Sigmoid colon (tissue), 7 donors: ENCODE data around the gene HDAC4. TPM values are rescaled to one million over a fixed set of nuclear protein-coding genes. Genes with fewer than 3 reads are reported as not detected.

Experiments
- DNase-seq: peaks from one replicate; pipeline ENCODE4 v3.0.0-alpha.2; 2019
- H3K27ac ChIP-seq, 4 donors: fragments of 200-600 bp; sonication (generic); one replicate each; pipeline ENCODE4 v1.5.1; 2016 to 2019; ENCODE audit warnings: mild to moderate bottlenecking in 1 of 4
- H3K27me3 ChIP-seq, 3 donors: fragments of 200-600 bp; sonication (generic); one replicate each; pipeline ENCODE4 v1.5.1; 2019; ENCODE audit warnings: mild to moderate bottlenecking in 1 of 3
- H3K36me3 ChIP-seq, 4 donors: fragments of 200-600 bp; sonication (generic); one replicate each; pipeline ENCODE4 v1.5.1; 2016 to 2019
- H3K4me1 ChIP-seq, 4 donors: fragments of 200-600 bp; sonication (generic); one replicate each; pipeline ENCODE4 v1.5.1; 2017 to 2019
- H3K4me3 ChIP-seq, 4 donors: fragments of 200-600 bp; sonication (generic); one replicate each; pipeline ENCODE4 v1.5.1; 2017 to 2019; ENCODE audit warnings: mild to moderate bottlenecking in 2 of 4, moderate library complexity in 1 of 4
- H3K9me3 ChIP-seq, 4 donors: fragments of 200-600 bp in 3 of 4; sonication (generic) in 3 of 4; one replicate each; pipeline versions ENCODE4 v1.5.1 to v1.6.1; 2013 to 2019
- CTCF ChIP-seq, 4 experiments: fragments of 450-650 bp in 3 of 4; fragments of 200-600 bp in 1 of 4; IDR thresholded peaks; one replicate each; pipeline ENCODE4 v1.5.1; 2016 to 2019; ENCODE audit warnings: antibody characterized with exemption in 4 of 4, mild to moderate bottlenecking in 3 of 4, moderate library complexity in 2 of 4
- EP300 ChIP-seq, 4 donors: sonication (generic); formaldehyde crosslinking; IDR thresholded peaks; one replicate each; pipeline ENCODE4 v1.6.1; 2017; ENCODE audit warnings: antibody characterized with exemption in 4 of 4
- POLR2A ChIP-seq, 2 donors: fragments of 450-650 bp; IDR thresholded peaks; one replicate each; pipeline ENCODE4 v1.6.1; 2016; ENCODE audit warnings: antibody characterized with exemption in 2 of 2, mild to moderate bottlenecking in 2 of 2, moderate library complexity in 2 of 2
- POLR2AphosphoS5 ChIP-seq, 4 donors: sonication (generic); formaldehyde crosslinking; IDR thresholded peaks; one replicate each; pipeline ENCODE4 v1.6.1; 2017; ENCODE audit warnings: antibody characterized with exemption in 4 of 4
- WGBS, 2 donors: extraction: QIAGEN DNeasy Blood & Tissue Kit; methylation state at CpG; one replicate each; pipeline ENCODE4 v1.1.7; 2013; 5-methylcytosine and 5-hydroxymethylcytosine counted together
- intact Hi-C: fragments of 100-400 bp; cut with DNase I; formaldehyde crosslinking; loops from one replicate; pipeline ENCODE4 v1.15.1; 2023
- polyA plus RNA-seq, 3 donors: library from polyadenylated mRNA; stranded (reverse); fragments of 200-250 nt; gene quantifications; one replicate each; pipeline ENCODE4 v1.2.3, GENCODE V29; 2013
- total RNA-seq, 4 donors: library from RNA; depleted of rRNA; stranded (reverse); fragments of >200 nt; gene quantifications; one replicate each; pipeline ENCODE4 v1.1.0, GENCODE V29; 2016
- donor health status: healthy with polysubstance abuse.
- donor health status: Bipolar disorder and iron deficiency.
- donor health status: healthy.

HDAC4 gene
- total and polyA plus RNA-seq, 7 donors: 1.8 to 196 (median 77.0) TPM

DNA sequence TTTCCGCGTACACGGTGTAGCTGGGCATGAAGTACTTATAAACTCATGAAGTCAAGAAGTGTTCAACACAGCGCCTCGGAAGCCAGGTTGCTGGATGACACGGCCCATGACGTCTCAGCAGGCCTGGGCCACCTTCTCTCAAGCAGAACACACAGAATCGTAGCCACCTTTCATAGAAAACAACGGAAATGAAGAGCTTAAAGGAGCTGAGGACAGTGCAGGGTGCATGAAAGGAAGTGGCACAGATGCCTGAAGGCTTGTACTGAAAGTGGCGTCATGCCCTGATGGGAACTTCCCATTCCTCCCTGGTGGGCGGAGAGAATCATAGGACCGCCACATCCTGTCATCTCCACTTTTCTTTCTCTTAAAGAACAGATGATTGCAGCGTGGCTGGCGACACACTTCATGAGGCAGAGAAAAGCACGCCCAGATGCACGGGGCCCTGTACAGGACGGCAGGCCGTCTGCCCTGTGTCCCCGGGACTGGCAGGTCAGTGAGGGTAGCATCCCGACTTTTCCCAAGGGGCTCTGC is 31.1 kb downstream of the HDAC4 start:
- WGBS, 2 donors: 58 to 83% methylated on average over 20 of the region's 20 CpGs
- Histone ChIP-seq H3K9me3 (no peaks in the 10 kb centered on the region), H3K4me3 (no peak overlapping the region), H3K27me3 (no peaks in the 10 kb centered on the region), H3K27ac (peak overlapping the region in 3 of 4 donors; percentile 71 to 97 (median 96)), H3K36me3 (no peaks in the 10 kb centered on the region), H3K4me1 (peaks cover 0 to 67% (median 42%) of the 10 kb centered on the region in 4 donors)
- peak; percentile 83 for DNase-seq
- TF ChIP-seq EP300 (IDR thresholded peaks at IDR 0.05) (peak in 1 of 4 donors; percentile 66), CTCF (IDR thresholded peaks at IDR 0.05) (no peak), POLR2AphosphoS5 (IDR thresholded peaks at IDR 0.05) (peak in 3 of 4 donors; percentile 9 to 19 (median 12)), POLR2A (IDR thresholded peaks at IDR 0.05) (no peak)
- intact Hi-C loops: loop anchor here (2.0 kb wide), 1 partner anchor 25 kb away; no protein-coding TSS in a partner anchor

DNA sequence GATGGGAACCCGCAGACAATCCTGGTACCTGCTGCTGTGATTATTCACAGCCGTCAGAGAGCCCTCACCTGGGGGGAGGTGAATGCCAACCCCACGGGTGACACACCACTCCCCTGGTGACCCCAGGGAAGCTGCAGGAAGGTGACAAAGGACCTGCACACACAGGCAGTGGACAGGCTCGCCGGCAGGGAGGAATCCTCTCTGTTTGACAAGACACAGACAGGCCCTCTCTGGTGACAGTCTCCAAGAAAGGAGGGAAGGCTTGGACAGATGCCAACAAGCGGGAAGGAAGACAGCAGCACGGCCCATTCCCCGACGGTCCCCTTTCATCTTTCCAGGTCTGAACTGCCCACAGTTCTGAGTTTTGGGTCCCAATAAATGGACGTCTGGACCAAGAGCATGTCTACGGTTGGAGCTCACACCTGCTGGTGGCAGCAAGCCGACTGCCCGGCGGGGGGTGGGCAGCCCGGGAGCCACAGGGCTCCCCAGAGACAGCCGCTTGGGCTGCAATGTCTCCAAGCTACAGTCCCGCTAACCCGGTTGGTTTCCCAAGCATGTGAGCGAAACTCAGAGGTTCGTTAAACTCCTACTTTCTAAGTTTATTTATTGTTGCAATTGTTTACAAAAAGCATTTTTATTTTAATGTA is 31.8 kb downstream of the HDAC4 start:
- Histone ChIP-seq H3K27me3 (no peaks in the 10 kb centered on the region), H3K9me3 (no peaks in the 10 kb centered on the region), H3K27ac (peak overlapping the region in 3 of 4 donors; percentile 71 to 97 (median 96)), H3K4me3 (no peak overlapping the region), H3K4me1 (peaks cover 0 to 72% (median 47%) of the 10 kb centered on the region in 4 donors), H3K36me3 (no peaks in the 10 kb centered on the region)
- TF ChIP-seq POLR2A (IDR thresholded peaks at IDR 0.05) (no peak), CTCF (IDR thresholded peaks at IDR 0.05) (no peak), EP300 (IDR thresholded peaks at IDR 0.05) (no peak), POLR2AphosphoS5 (IDR thresholded peaks at IDR 0.05) (peak in 2 of 4 donors; percentile 35 to 37)
- intact Hi-C loops: loop anchor here (2.0 kb wide), 1 partner anchor 26 kb away; no protein-coding TSS in a partner anchor
- 75 to 87% methylated on average over 20 of the region's 20 CpGs for WGBS, 2 donors
- DNase-seq: peak; percentile 75

DNA sequence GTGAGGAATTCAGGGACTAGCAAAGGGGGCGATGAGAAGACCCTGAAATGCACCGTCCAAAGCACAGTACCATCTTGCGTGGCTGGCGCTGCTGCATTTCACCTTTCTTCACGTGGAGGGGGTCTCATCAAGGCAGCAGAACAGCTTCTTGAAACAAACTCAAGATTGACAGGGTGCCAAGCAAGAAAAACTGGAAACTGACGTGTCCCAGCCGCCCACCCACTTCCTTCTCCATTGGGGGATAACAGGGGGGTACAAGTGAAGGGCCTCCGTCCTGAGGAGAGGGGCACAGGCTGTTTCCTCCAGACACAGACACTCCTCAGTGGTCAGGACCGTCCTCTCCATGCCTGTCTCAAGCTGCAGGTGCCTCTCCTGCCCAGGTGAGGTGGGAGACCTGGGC is 32.5 kb downstream of the HDAC4 start:
- H3K9me3 ChIP-seq: no peaks in the 10 kb centered on the region
- no peak overlapping the region for H3K4me3 ChIP-seq
- 88 to 95% methylated on average over 9 of the region's 9 CpGs for WGBS, 2 donors
- intact Hi-C loops: loop anchor here (2.0 kb wide), 1 partner anchor 26 kb away; no protein-coding TSS in a partner anchor
- H3K27ac ChIP-seq: peak overlapping the region in 3 of 4 donors; percentile 71 to 97 (median 96)
- H3K27me3 ChIP-seq: no peaks in the 10 kb centered on the region
- H3K36me3 ChIP-seq: no peaks in the 10 kb centered on the region
- no peak for TF ChIP-seq POLR2AphosphoS5 (IDR thresholded peaks at IDR 0.05)
- TF ChIP-seq CTCF (IDR thresholded peaks at IDR 0.05): no peak
- TF ChIP-seq EP300 (IDR thresholded peaks at IDR 0.05): no peak
- TF ChIP-seq POLR2A (IDR thresholded peaks at IDR 0.05): no peak
- peak; percentile 57 for DNase-seq
- peaks cover 0 to 79% (median 51%) of the 10 kb centered on the region in 4 donors for H3K4me1 ChIP-seq

GRCh38 chr2:239366740-239367139 is 34.1 kb downstream of the HDAC4 start:
- 96 to 97% methylated on average over 12 of the region's 12 CpGs for WGBS, 2 donors
- no peaks in the 10 kb centered on the region for H3K27me3 ChIP-seq
- no peaks in the 10 kb centered on the region for H3K9me3 ChIP-seq
- no peaks in the 10 kb centered on the region for H3K36me3 ChIP-seq
- TF ChIP-seq POLR2AphosphoS5 (IDR thresholded peaks at IDR 0.05) (no peak), CTCF (IDR thresholded peaks at IDR 0.05) (no peak), POLR2A (IDR thresholded peaks at IDR 0.05) (no peak), EP300 (IDR thresholded peaks at IDR 0.05) (no peak)
- no peak overlapping the region for H3K4me3 ChIP-seq
- peak overlapping the region in 3 of 4 donors; percentile 96 to 97 (median 96) for H3K27ac ChIP-seq
- intact Hi-C loops: no loop called here
- DNase-seq: peak; percentile 55
- peaks cover 0 to 80% (median 59%) of the 10 kb centered on the region in 4 donors for H3K4me1 ChIP-seq
